H1 (cell line): ENCODE measurements around the gene LRRFIP1. TPM values are rescaled to one million over a fixed set of nuclear protein-coding genes. Genes with fewer than 3 reads are reported as not detected.

ENCODE experiments used
- CTCF ChIA-PET: fragments of 300-600 bp; sonication (Branson Sonifier 250); formaldehyde crosslinking; loops from one replicate; lab custom pipeline; 2021; ENCODE audit not compliant: partially characterized antibody; lab: Charles Lee
- POLR2A ChIA-PET: fragments of 300-600 bp; sonication (Branson Sonifier 250); formaldehyde crosslinking; loops from one replicate; lab custom pipeline; 2021; ENCODE audit warnings: inconsistent platforms; ENCODE audit not compliant: partially characterized antibody; lab: Charles Lee
- DNase-seq, 2 experiments: peaks; one replicate each; pipeline versions ENCODE4 v3.0.0 to v3.0.0-alpha.2; 2010 to 2022; ENCODE audit warnings: low spot score in 2 of 2, low read depth in 1 of 2, mixed read lengths in 1 of 2
- FAIRE-seq: peaks from 2 replicates; lab custom pipeline; 2011; peaks lifted over from hg19 to GRCh38; lab: Jason Lieb, UNC
- H2AFZ ChIP-seq: 2 replicates; pipeline ENCODE4 v1.8.1; 2012; ENCODE audit warnings: low read length, inconsistent platforms
- H2AK5ac ChIP-seq: 2 replicates; pipeline ENCODE4 v1.6.1; 2013; ENCODE audit warnings: low read depth, low read length
- H2BK120ac ChIP-seq: replicated peaks from 2 replicates; pipeline ENCODE3; 2013; ENCODE audit warnings: low read depth, low read length, inconsistent platforms
- H2BK12ac ChIP-seq: 2 replicates; pipeline ENCODE4 v1.6.1; 2013; ENCODE audit warnings: low read depth, low read length
- H2BK15ac ChIP-seq: 2 replicates; pipeline ENCODE4 v1.6.1; 2013; ENCODE audit warnings: low read length
- H2BK20ac ChIP-seq: 2 replicates; pipeline ENCODE4 v1.6.1; 2013; ENCODE audit warnings: low read length
- H2BK5ac ChIP-seq: 2 replicates; pipeline ENCODE4 v1.6.1; 2013; ENCODE audit warnings: low read depth, low read length
- H3K14ac ChIP-seq: 2 replicates; pipeline ENCODE4 v1.6.1; 2013; ENCODE audit warnings: inconsistent platforms; ENCODE audit not compliant: insufficient read length
- H3K18ac ChIP-seq: 2 replicates; pipeline ENCODE4 v1.6.1; 2013; ENCODE audit warnings: low read length; ENCODE audit errors: extremely low read depth
- H3K23ac ChIP-seq: 2 replicates; pipeline ENCODE4 v1.6.1; 2013; ENCODE audit warnings: inconsistent platforms; ENCODE audit not compliant: insufficient read length
- H3K23me2 ChIP-seq: 2 replicates; pipeline ENCODE4 v1.6.1; 2013; ENCODE audit warnings: low read depth, low read length
- H3K27ac ChIP-seq: 2 replicates; pipeline ENCODE4 v1.6.1; 2011; ENCODE audit warnings: low read depth, low read length, inconsistent platforms
- H3K27me3 ChIP-seq, 4 experiments: replicated peaks in 1 of 4; 1 replicate in 1 of 4; 2 replicates in 3 of 4; pipeline versions ENCODE4 v1.6.1 to v1.8.1; 2011 to 2013; ENCODE audit warnings: low read length in 3 of 4, mild to moderate bottlenecking in 3 of 4, inconsistent platforms in 2 of 4, mixed read lengths in 2 of 4, moderate library complexity in 1 of 4; ENCODE audit not compliant: control insufficient read depth in 3 of 4, insufficient read depth in 3 of 4; ENCODE audit errors: extremely low read depth in 1 of 4
- H3K36me3 ChIP-seq, 4 experiments: 2 replicates each; pipeline versions ENCODE4 v1.6.1 to v1.8.1; 2011 to 2013; ENCODE audit warnings: mild to moderate bottlenecking in 4 of 4, low read length in 3 of 4, moderate library complexity in 2 of 4, control low read depth in 1 of 4, inconsistent platforms in 1 of 4; ENCODE audit not compliant: insufficient read depth in 4 of 4, control insufficient read depth in 2 of 4
- H3K4ac ChIP-seq: replicated peaks from 2 replicates; pipeline ENCODE3; 2013; ENCODE audit warnings: low read length, low read depth, mixed read lengths, inconsistent platforms; ENCODE audit not compliant: insufficient read length
- H3K4me1 ChIP-seq, 4 experiments: replicated peaks in 1 of 4; 1 replicate in 1 of 4; 2 replicates in 3 of 4; pipeline versions ENCODE4 v1.6.1 to v1.8.1; 2011 to 2013; ENCODE audit warnings: low read length in 3 of 4, inconsistent platforms in 2 of 4, mixed read lengths in 1 of 4; ENCODE audit not compliant: insufficient read depth in 4 of 4, control insufficient read depth in 3 of 4
- H3K4me2 ChIP-seq, 2 experiments: 2 replicates each; pipeline versions ENCODE4 v1.6.1 to v1.8.1; 2011 to 2013; ENCODE audit warnings: low read depth in 2 of 2, low read length in 2 of 2, control low read depth in 1 of 2, inconsistent platforms in 1 of 2, mild to moderate bottlenecking in 1 of 2; ENCODE audit not compliant: insufficient read depth in 1 of 2
- H3K4me3 ChIP-seq, 4 experiments: fragments of 200-600, 300-600 bp in 1 of 4; sonication (generic), shearing (Covaris generic), sonication (Bioruptor Twin) in 1 of 4; 2 replicates each; pipeline versions ENCODE4 v1.5.1 to v1.8.1; 2011 to 2016; ENCODE audit warnings: low read length in 4 of 4, low read depth in 3 of 4, control low read depth in 2 of 4, inconsistent platforms in 2 of 4, mild to moderate bottlenecking in 2 of 4, mixed read lengths in 1 of 4, moderate library complexity in 1 of 4; ENCODE audit not compliant: insufficient read depth in 2 of 4; ENCODE audit errors: extremely low read depth in 1 of 4
- H3K56ac ChIP-seq: replicated peaks from 2 replicates; pipeline ENCODE3; 2013; ENCODE audit warnings: low read depth, mild to moderate bottlenecking, mixed read lengths, low read length, inconsistent platforms; ENCODE audit not compliant: insufficient read length
- H3K79me1 ChIP-seq: 2 replicates; pipeline ENCODE4 v1.6.1; 2013; ENCODE audit warnings: low read depth, low read length, control low read depth
- H3K79me2 ChIP-seq, 2 experiments: 2 replicates each; pipeline versions ENCODE4 v1.6.1 to v1.8.1; 2012 to 2013; ENCODE audit warnings: low read length in 2 of 2, mild to moderate bottlenecking in 2 of 2, inconsistent platforms in 1 of 2; ENCODE audit not compliant: insufficient read depth in 2 of 2, control insufficient read depth in 1 of 2
- H3K9ac ChIP-seq, 4 experiments: replicated peaks in 1 of 4; 1 replicate in 1 of 4; 2 replicates in 3 of 4; pipeline versions ENCODE4 v1.6.1 to v1.8.1; 2011 to 2013; ENCODE audit warnings: low read depth in 3 of 4, low read length in 3 of 4, control low read depth in 2 of 4, mild to moderate bottlenecking in 2 of 4, moderate library complexity in 2 of 4, inconsistent platforms in 1 of 4; ENCODE audit errors: extremely low read depth in 1 of 4
- H3K9me3 ChIP-seq, 2 experiments: 2 replicates each; pipeline versions ENCODE4 v1.6.1 to v1.8.1; 2012 to 2013; ENCODE audit warnings: mild to moderate bottlenecking in 2 of 2, moderate library complexity in 2 of 2, control low read depth in 1 of 2, inconsistent platforms in 1 of 2, low read depth in 1 of 2, low read length in 1 of 2, mixed read lengths in 1 of 2; ENCODE audit not compliant: insufficient read depth in 2 of 2
- H4K20me1 ChIP-seq, 2 experiments: replicated peaks in 1 of 2; 2 replicates each; pipeline versions ENCODE3 to v1.8.1; 2011 to 2013; ENCODE audit warnings: inconsistent platforms in 2 of 2, low read length in 2 of 2, mild to moderate bottlenecking in 1 of 2; ENCODE audit not compliant: insufficient read depth in 2 of 2, control insufficient read depth in 1 of 2
- H4K5ac ChIP-seq: 2 replicates; pipeline ENCODE4 v1.6.1; 2013; ENCODE audit warnings: low read length, low read depth, mixed read lengths, inconsistent platforms; ENCODE audit not compliant: insufficient read length
- H4K8ac ChIP-seq: 2 replicates; pipeline ENCODE4 v1.8.0; 2013; ENCODE audit warnings: mild to moderate bottlenecking, moderate library complexity, low read length, inconsistent platforms; ENCODE audit not compliant: insufficient read depth; ENCODE audit errors: extremely low read depth
- H4K91ac ChIP-seq: replicated peaks from 2 replicates; pipeline ENCODE3; 2013; ENCODE audit warnings: low read length, mixed read lengths, inconsistent platforms; ENCODE audit not compliant: insufficient read length
- BRCA1 ChIP-seq: IDR thresholded peaks from 2 replicates; pipeline ENCODE4 v1.6.1; 2012; ENCODE audit warnings: low read depth, low read length, improper control_type of control experiment
- E2F6 ChIP-seq: IDR thresholded peaks from 2 replicates; pipeline ENCODE4 v1.6.1; 2012; ENCODE audit warnings: inconsistent platforms
- EZH2 ChIP-seq: fragments of 200-600 bp; sonication (generic); IDR thresholded peaks from 2 replicates; pipeline ENCODE4 v1.7.1; 2012; ENCODE audit warnings: low read depth, mild to moderate bottlenecking, moderate library complexity, low read length, inconsistent platforms; ENCODE audit not compliant: severe bottlenecking
- GTF2F1 ChIP-seq: IDR thresholded peaks from 2 replicates; pipeline ENCODE4 v1.6.1; 2012; ENCODE audit warnings: low read depth, low read length, improper control_type of control experiment, borderline replicate concordance
- NRF1 ChIP-seq: IDR thresholded peaks from 2 replicates; pipeline ENCODE4 v1.6.1; 2011; ENCODE audit warnings: mild to moderate bottlenecking, low read depth, low read length, improper control_type of control experiment
- POLR2A ChIP-seq, 2 experiments: IDR thresholded peaks; 1 replicate in 1 of 2; 2 replicates in 1 of 2; pipeline ENCODE4 v1.6.1; 2011; ENCODE audit warnings: low read depth in 2 of 2, low read length in 2 of 2, mild to moderate bottlenecking in 2 of 2; ENCODE audit errors: control extremely low read depth in 1 of 2
- POLR2AphosphoS5 ChIP-seq: IDR thresholded peaks from 2 replicates; pipeline ENCODE4 v1.6.1; 2011; ENCODE audit warnings: low read depth, low read length
- RAD21 ChIP-seq, 2 experiments: IDR thresholded peaks in 1 of 2; conservative IDR thresholded peaks in 1 of 2; 2 replicates each; pipeline ENCODE4 v1.6.1; 2011; ENCODE audit warnings: low read depth in 2 of 2, low read length in 2 of 2, improper control_type of control experiment in 1 of 2, inconsistent platforms in 1 of 2, mild to moderate bottlenecking in 1 of 2, moderate library complexity in 1 of 2
- RFX5 ChIP-seq: IDR thresholded peaks from 2 replicates; pipeline ENCODE4 v1.6.1; 2011; ENCODE audit warnings: low read depth, low read length, improper control_type of control experiment, borderline replicate concordance
- SP1 ChIP-seq: IDR thresholded peaks from 2 replicates; pipeline ENCODE4 v1.6.1; 2011; ENCODE audit warnings: low read depth, low read length
- SUZ12 ChIP-seq: fragments of 200-600 bp; sonication (generic); IDR thresholded peaks from 2 replicates; pipeline ENCODE4 v1.6.1; 2012; ENCODE audit warnings: mild to moderate bottlenecking, inconsistent platforms, low read length, moderate library complexity, mixed read lengths
- TAF1 ChIP-seq: IDR thresholded peaks from 2 replicates; pipeline ENCODE4 v1.6.1; 2011; ENCODE audit warnings: mild to moderate bottlenecking, low read depth, low read length
- TBP ChIP-seq: IDR thresholded peaks from 2 replicates; pipeline ENCODE4 v1.6.1; 2011; ENCODE audit warnings: low read depth, low read length, improper control_type of control experiment
- TCF12 ChIP-seq: IDR thresholded peaks from 2 replicates; pipeline ENCODE4 v1.6.1; 2011; ENCODE audit warnings: low read depth, mild to moderate bottlenecking, low read length
- WGBS, 2 experiments: shearing (Covaris generic) in 1 of 2; methylation state at CpG; one replicate each; pipeline versions ENCODE4 v1.1.6 to v1.1.7; 2013 to 2015; ENCODE audit warnings: low lambda C conversion rate in 2 of 2, mixed read lengths in 2 of 2, inconsistent platforms in 1 of 2, low coverage in 1 of 2, missing lambda C conversion rate in 1 of 2; ENCODE audit not compliant: insufficient replicate concordance in 2 of 2, insufficient coverage in 1 of 2, insufficient read length in 1 of 2; ENCODE audit errors: extremely low coverage in 1 of 2, missing lambda C conversion rate in 1 of 2; 5-methylcytosine and 5-hydroxymethylcytosine counted together
- polyA plus RNA-seq, 7 experiments: library from polyadenylated mRNA; depleted of rRNA in 3 of 7; stranded (reverse) in 5 of 7; unstranded in 2 of 7; fragments of >200 nt in 5 of 7; fragments of 200-250 nt in 2 of 7; gene quantifications; 1 replicate in 5 of 7; 2 replicates in 1 of 7; 4 replicates in 1 of 7; pipeline versions ENCODE4 v1.2.1 to v1.2.3, GENCODE V29; 2011 to 2013; ENCODE audit warnings: missing spikeins in 2 of 7, mixed read lengths in 2 of 7
- total RNA-seq: library from RNA; stranded (reverse); fragmentation: NEBNext Ultra II Directional; extraction: Animal tissue kit (Norgen Biotek cat#: 25700); gene quantifications from 2 replicates; pipeline ENCODE4 v1.2.1, GENCODE V29; 2021

Gene LRRFIP1
- total and polyA plus RNA-seq, 2 of the 8 experiments (the other 6 are each of a cell fraction or from before 2014, with no cell fraction given), result 12.1 to 75.8 TPM

DNA sequence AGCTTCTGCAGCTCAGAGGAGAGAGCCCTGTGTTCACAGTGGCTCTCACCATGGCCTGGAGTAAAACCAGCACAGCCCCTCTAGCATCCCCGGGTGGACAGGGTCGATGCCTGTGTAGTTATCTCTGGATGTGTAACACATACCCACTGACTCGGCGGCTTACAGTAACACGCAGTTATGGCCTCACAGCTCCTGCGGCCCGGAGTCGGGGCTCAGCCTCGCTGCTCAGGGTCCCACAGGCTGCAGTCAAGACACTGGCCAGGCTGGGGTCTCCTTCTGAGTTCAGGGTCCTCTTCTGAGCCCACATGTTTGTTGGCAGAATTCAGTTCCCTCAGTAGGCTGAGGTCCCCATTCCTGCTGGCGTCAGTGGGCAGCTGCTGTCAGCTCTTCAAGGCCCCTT, 34.4 kb upstream of the LRRFIP1 start:
- Histone ChIP-seq H3K9me3 (no peaks in the 10 kb centered on the region), H4K91ac (peak overlapping the region; percentile 98), H2BK12ac (peak overlapping the region; percentile 99; the same call in 1 of the 2 replicates), H3K9ac (no peak overlapping the region), H3K18ac (peak overlapping the region; percentile 26), H2BK15ac (0 out of 2 replicates have a peak overlapping the region, but pooled peaks have one; percentile 8), H3K4me3 (no peak overlapping the region), H2BK120ac (peak overlapping the region; percentile 16), H3K36me3 (no peaks in the 10 kb centered on the region), H4K8ac (no peak overlapping the region), H3K27ac (no peak overlapping the region), H3K23ac (no peak overlapping the region), H2BK20ac (peak overlapping the region; percentile 96), H3K56ac (no peak overlapping the region), H4K5ac (no peak overlapping the region), H3K4ac (peak overlapping the region; percentile 9), H3K4me2 (peak overlapping the region in 1 of 2 experiments; percentile 32; a peak in 1 of 4 replicates), H3K79me1 (no peaks in the 10 kb centered on the region), H3K27me3 (no peaks in the 10 kb centered on the region), H3K4me1 (peaks cover 17 to 53% (median 33%) of the 10 kb centered on the region in 4 experiments), H3K14ac (no peak overlapping the region), H2AK5ac (peak overlapping the region; percentile 98), H2BK5ac (peak overlapping the region; percentile 91; the same call in 1 of the 2 replicates), H3K23me2 (peaks cover 4% of the 10 kb centered on the region), H2AFZ (no peak overlapping the region), H4K20me1 (no peaks in the 10 kb centered on the region), H3K79me2 (peaks cover 4 to 24% of the 10 kb centered on the region in 2 experiments; a peak in 2 of 4 replicates)
- no peak for DNase-seq
- 89% methylated on average over 10 of the region's 10 CpGs; no CpG with 5 or more reads in 1 of the 2 experiments for WGBS, 2 experiments
- CTCF ChIA-PET, result interaction anchor here (1.0 to 6.9 kb wide), 12 partner anchors 8 to 202 kb away, joined by 3 to 47 read pairs (median 4); no protein-coding TSS in a partner anchor
- POLR2A ChIA-PET, result interaction anchor here (0.7 to 2.6 kb wide), 5 partner anchors 10 to 43 kb away, joined by 3 to 14 read pairs (median 3); partner anchors contain the start of gene PRLH
- no peak for FAIRE-seq
- no peak for TF ChIP-seq POLR2A (IDR thresholded peaks at IDR 0.05; ENCODE audit: control extremely low read depth in 1 of 2, low read depth in 2 of 2, low read length in 2 of 2)
- no peak for TF ChIP-seq SUZ12
- TF ChIP-seq TBP, result no peak
- TF ChIP-seq BRCA1, result no peak
- TF ChIP-seq POLR2AphosphoS5, result no peak
- no peak for TF ChIP-seq SP1
- no peak for TF ChIP-seq RFX5
- no peak for TF ChIP-seq TCF12
- no peak for TF ChIP-seq NRF1
- no peak for TF ChIP-seq E2F6
- no peak for TF ChIP-seq RAD21 (IDR thresholded peaks at IDR 0.05 in 1 of 2, conservative IDR thresholded peaks at IDR 0.05 in 1 of 2; ENCODE audit: low read depth in 2 of 2, low read length in 2 of 2)
- TF ChIP-seq EZH2, result no peak
- no peak for TF ChIP-seq GTF2F1
- no peak for TF ChIP-seq TAF1
